GM10266 (cell line): ENCODE measurements around the gene EXOC4.

Experiments used
- DNase-seq: peaks from one replicate; pipeline ENCODE4 v3.0.0; 2012; ENCODE audit errors: extremely low spot score
- TF ChIP-seq, protein P1 (sequence below): IDR thresholded peaks from 2 replicates; pipeline ENCODE4 v1.5.1; 2012; ENCODE audit warnings: mild to moderate bottlenecking, low read depth; ENCODE audit not compliant: control insufficient read depth, insufficient read depth; ENCODE audit errors: missing control alignments

EXOC4 gene

GRCh38 chr7:133662830-133663229, 410.0 kb downstream of the EXOC4 start:
- DNase-seq, result no peak
- TF ChIP-seq, protein P1, sequence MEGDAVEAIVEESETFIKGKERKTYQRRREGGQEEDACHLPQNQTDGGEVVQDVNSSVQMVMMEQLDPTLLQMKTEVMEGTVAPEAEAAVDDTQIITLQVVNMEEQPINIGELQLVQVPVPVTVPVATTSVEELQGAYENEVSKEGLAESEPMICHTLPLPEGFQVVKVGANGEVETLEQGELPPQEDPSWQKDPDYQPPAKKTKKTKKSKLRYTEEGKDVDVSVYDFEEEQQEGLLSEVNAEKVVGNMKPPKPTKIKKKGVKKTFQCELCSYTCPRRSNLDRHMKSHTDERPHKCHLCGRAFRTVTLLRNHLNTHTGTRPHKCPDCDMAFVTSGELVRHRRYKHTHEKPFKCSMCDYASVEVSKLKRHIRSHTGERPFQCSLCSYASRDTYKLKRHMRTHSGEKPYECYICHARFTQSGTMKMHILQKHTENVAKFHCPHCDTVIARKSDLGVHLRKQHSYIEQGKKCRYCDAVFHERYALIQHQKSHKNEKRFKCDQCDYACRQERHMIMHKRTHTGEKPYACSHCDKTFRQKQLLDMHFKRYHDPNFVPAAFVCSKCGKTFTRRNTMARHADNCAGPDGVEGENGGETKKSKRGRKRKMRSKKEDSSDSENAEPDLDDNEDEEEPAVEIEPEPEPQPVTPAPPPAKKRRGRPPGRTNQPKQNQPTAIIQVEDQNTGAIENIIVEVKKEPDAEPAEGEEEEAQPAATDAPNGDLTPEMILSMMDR, result no peak

GRCh38 chr7:133664528-133664927, 411.6 kb downstream of the EXOC4 start:
- DNase-seq, result no peak
- TF ChIP-seq, protein P1, result no peak

DNA sequence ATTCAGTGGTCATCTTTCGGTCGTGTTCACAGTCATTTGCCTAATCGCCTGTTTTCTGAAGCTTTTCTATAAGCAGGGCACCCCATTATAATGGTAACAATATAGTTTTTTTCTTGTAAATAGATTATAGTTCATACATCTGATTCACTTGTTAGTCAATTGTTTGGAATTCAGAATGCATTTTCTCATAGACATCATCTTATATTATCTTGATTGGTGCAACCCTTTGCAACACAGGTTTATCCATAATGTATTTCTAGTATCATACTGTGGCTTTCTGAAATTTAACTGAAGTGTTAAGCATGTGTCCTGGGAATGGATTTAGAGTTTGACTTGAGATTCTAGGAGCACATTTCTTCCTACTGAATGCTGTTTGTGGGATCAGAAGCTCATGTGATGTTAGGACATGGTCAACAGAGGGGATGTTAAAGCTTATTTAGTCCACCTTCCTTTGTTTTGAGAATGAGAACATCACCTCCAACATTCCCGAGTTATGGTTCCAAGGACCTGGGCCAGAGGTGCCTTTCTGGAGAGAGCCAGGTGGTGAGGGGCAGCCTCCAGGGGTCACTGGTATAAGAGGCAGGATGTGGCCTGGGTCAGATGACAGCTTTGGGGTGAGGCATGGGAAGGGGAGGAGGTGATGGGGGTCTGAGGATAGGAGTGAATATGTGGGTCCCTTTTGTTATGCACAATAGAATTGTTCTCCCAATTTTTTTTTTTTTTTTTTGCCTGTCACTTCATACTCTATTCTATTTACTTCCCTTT, 415.6 kb downstream of the EXOC4 start:
- DNase-seq, result no peak
- TF ChIP-seq, protein P1, result no peak

GRCh38 chr7:133669061-133669455, 416.2 kb downstream of the EXOC4 start:
- TF ChIP-seq, protein P1, result no peak
- no peak for DNase-seq

DNA sequence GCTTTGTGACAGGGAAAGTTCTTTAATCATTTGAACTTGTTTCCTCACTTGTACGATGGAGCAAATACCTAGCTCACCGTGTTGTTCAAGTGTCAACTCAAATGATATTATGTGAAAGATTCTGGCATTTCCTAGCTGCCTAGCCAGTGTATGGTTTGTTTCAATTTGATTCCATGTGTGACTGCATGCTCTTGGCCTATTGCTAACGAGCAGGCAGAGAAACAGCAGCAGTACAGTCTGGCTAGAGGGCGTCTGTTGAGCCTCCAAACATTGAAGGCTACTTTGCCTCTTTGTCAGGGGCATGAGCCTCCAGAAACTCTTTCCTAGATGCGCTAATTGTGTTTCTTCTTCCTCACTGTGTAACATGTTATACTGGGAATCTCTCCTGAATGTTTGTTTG, 417.4 kb downstream of the EXOC4 start:
- no peak for DNase-seq
- TF ChIP-seq, protein P1, result no peak

DNA sequence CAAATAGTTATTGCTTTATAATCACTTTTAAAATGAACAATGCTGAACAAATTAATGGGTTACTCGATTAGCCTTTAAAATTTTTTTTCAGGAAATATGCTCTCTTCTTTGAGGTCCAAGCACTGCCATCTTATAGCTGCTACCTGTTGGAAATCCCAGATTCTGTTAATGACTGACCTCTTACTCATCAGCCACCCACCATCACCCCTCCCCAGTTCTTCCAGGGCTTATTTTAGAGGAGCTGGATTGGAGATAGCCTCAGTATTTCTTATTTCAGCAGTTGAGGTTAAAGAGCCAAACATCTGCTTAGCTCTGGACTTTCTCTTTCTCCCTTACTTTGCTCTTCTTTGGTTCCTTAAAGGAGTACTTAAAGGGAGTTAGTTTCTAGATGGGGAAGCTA, 420.0 kb downstream of the EXOC4 start:
- TF ChIP-seq, protein P1, result no peak
- DNase-seq, result no peak

GRCh38 chr7:133674079-133674763, 421.3 kb downstream of the EXOC4 start:
- DNase-seq, result no peak
- TF ChIP-seq, protein P1, result no peak
